Measurements from ENCODE around the gene OR1M1. TPM values are rescaled to one million over a fixed set of nuclear protein-coding genes. Genes with fewer than 3 reads are reported as not detected.

The OR1M1 gene
- total RNA-seq, 1 donor from 2014 or later = not detected

DNA sequence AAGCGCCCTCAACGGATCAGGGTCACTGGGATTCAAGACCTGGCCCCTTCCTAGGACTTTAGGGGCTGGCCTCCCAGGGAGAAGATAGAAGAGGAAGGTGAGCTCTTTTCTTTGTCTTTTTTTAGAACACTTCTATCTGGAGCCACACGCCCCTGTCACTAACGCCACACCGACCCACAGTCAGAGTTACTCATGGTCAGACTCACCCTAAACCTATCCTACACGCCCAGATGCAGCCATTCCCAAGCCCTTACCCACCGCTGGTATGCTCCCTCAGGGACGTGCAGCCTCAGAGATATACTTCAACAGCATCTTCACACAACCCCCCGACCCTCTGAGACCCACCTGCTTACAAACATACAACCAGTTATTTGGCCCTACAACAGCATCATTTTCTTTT is 46.7 kb upstream of the OR1M1 start:
- H3K4me2 ChIP-seq (ENCODE audit: low read length) = no peak overlapping the region
- no peaks in the 10 kb centered on the region for H3K9me3 ChIP-seq (ENCODE audit: insufficient read depth, low read depth, low read length)
- FAIRE-seq (no peak), DNase-seq (ENCODE audit: low read depth) (no peak)
- H4K20me1 ChIP-seq (ENCODE audit: insufficient read depth, low read length) = no peaks in the 10 kb centered on the region
- H3K27ac ChIP-seq (ENCODE audit: low read depth, low read length) = no peak overlapping the region
- no peaks in the 10 kb centered on the region for H3K36me3 ChIP-seq (ENCODE audit: insufficient read depth, low read length)
- H3K4me1 ChIP-seq (ENCODE audit: insufficient read depth, low read length) = no peaks in the 10 kb centered on the region
- H3K4me3 Mint-ChIP-seq (ENCODE audit: unreplicated experiment) = no peak overlapping the region
- H3K27me3 Mint-ChIP-seq (ENCODE audit: low read depth, unreplicated experiment) = no peaks in the 10 kb centered on the region
- TF ChIP-seq EZH2 (IDR thresholded peaks at IDR 0.05; ENCODE audit: insufficient read depth, low read length) (no peak), CTCF (IDR thresholded peaks at IDR 0.05; ENCODE audit: insufficient read depth, low read depth, low read length) (no peak)
- H3K27ac Mint-ChIP-seq (ENCODE audit: unreplicated experiment) = no peak overlapping the region
- H3K4me3 ChIP-seq (ENCODE audit: insufficient read depth, low read depth, low read length) = no peak overlapping the region
- H3K4me1 Mint-ChIP-seq (ENCODE audit: low read depth, unreplicated experiment) = no peaks in the 10 kb centered on the region
- H3K27me3 ChIP-seq (ENCODE audit: insufficient read depth, low read length) = no peaks in the 10 kb centered on the region
- no peaks in the 10 kb centered on the region for H3K36me3 Mint-ChIP-seq (ENCODE audit: low read depth, unreplicated experiment)
- H3K9ac ChIP-seq (ENCODE audit: low read length) = no peak overlapping the region
- H2AFZ ChIP-seq (ENCODE audit: low read depth, low read length) = no peak overlapping the region
- H3K79me2 ChIP-seq (ENCODE audit: insufficient read depth, low read length) = no peaks in the 10 kb centered on the region
- peaks cover 14% of the 10 kb centered on the region for H3K9me3 Mint-ChIP-seq (ENCODE audit: unreplicated experiment)

DNA sequence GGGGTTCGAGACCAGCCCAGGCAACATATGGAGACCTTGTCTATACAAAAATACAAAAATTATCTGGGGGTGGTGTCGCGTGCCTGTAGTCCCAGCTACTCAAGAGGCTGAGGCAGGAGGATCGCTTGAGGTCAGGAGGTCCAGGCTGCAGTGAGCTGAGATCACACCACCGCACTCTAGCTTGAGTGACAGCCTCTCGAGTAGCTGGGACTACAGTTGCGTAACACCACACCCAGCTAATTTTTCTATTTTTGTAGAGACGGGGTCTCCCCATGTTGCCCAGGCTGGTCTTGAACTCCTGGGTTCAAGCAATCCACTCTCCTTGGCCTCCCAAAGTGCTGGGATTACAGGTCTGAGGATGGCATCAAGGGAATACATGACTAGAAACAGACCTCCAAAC is 45.8 kb upstream of the OR1M1 start:
- Histone ChIP-seq H3K27me3 (ENCODE audit: insufficient read depth, low read length) (no peaks in the 10 kb centered on the region), H3K4me3 (ENCODE audit: insufficient read depth, low read depth, low read length) (no peak overlapping the region), H2AFZ (ENCODE audit: low read depth, low read length) (no peak overlapping the region), H3K27ac (ENCODE audit: low read depth, low read length) (no peak overlapping the region), H3K9me3 (ENCODE audit: insufficient read depth, low read depth, low read length) (no peaks in the 10 kb centered on the region), H3K4me1 (ENCODE audit: insufficient read depth, low read length) (no peaks in the 10 kb centered on the region), H3K79me2 (ENCODE audit: insufficient read depth, low read length) (no peaks in the 10 kb centered on the region), H4K20me1 (ENCODE audit: insufficient read depth, low read length) (no peaks in the 10 kb centered on the region), H3K4me2 (ENCODE audit: low read length) (no peak overlapping the region), H3K36me3 (ENCODE audit: insufficient read depth, low read length) (no peaks in the 10 kb centered on the region), H3K9ac (ENCODE audit: low read length) (no peak overlapping the region)
- Mint-ChIP-seq H3K27me3 (ENCODE audit: low read depth, unreplicated experiment) (no peaks in the 10 kb centered on the region), H3K9me3 (ENCODE audit: unreplicated experiment) (peaks cover 13% of the 10 kb centered on the region), H3K4me3 (ENCODE audit: unreplicated experiment) (no peak overlapping the region), H3K4me1 (ENCODE audit: low read depth, unreplicated experiment) (no peaks in the 10 kb centered on the region), H3K36me3 (ENCODE audit: low read depth, unreplicated experiment) (no peaks in the 10 kb centered on the region), H3K27ac (ENCODE audit: unreplicated experiment) (no peak overlapping the region)
- FAIRE-seq (no peak), DNase-seq (ENCODE audit: low read depth) (no peak)
- TF ChIP-seq CTCF (IDR thresholded peaks at IDR 0.05; ENCODE audit: insufficient read depth, low read depth, low read length) (no peak), EZH2 (IDR thresholded peaks at IDR 0.05; ENCODE audit: insufficient read depth, low read length) (no peak)

- no peak overlapping the region for H3K27ac Mint-ChIP-seq (ENCODE audit: unreplicated experiment)
- Histone ChIP-seq H3K36me3 (ENCODE audit: insufficient read depth, low read length) (no peaks in the 10 kb centered on the region), H3K4me1 (ENCODE audit: insufficient read depth, low read length) (no peaks in the 10 kb centered on the region), H2AFZ (ENCODE audit: low read depth, low read length) (no peak overlapping the region), H3K4me2 (ENCODE audit: low read length) (no peak overlapping the region), H3K9ac (ENCODE audit: low read length) (no peak overlapping the region), H4K20me1 (ENCODE audit: insufficient read depth, low read length) (no peaks in the 10 kb centered on the region), H3K79me2 (ENCODE audit: insufficient read depth, low read length) (no peaks in the 10 kb centered on the region), H3K9me3 (ENCODE audit: insufficient read depth, low read depth, low read length) (no peaks in the 10 kb centered on the region), H3K27me3 (ENCODE audit: insufficient read depth, low read length) (no peaks in the 10 kb centered on the region), H3K27ac (ENCODE audit: low read depth, low read length) (no peak overlapping the region), H3K4me3 (ENCODE audit: insufficient read depth, low read depth, low read length) (no peak overlapping the region)
- H3K36me3 Mint-ChIP-seq (ENCODE audit: low read depth, unreplicated experiment) = no peaks in the 10 kb centered on the region
- FAIRE-seq (no peak), DNase-seq (ENCODE audit: low read depth) (peak; percentile 45)
- no peaks in the 10 kb centered on the region for H3K27me3 Mint-ChIP-seq (ENCODE audit: low read depth, unreplicated experiment)
- no peaks in the 10 kb centered on the region for H3K4me1 Mint-ChIP-seq (ENCODE audit: low read depth, unreplicated experiment)
- no peak overlapping the region for H3K4me3 Mint-ChIP-seq (ENCODE audit: unreplicated experiment)
- H3K9me3 Mint-ChIP-seq (ENCODE audit: unreplicated experiment) = peaks cover 20% of the 10 kb centered on the region
- TF ChIP-seq CTCF (IDR thresholded peaks at IDR 0.05; ENCODE audit: insufficient read depth, low read depth, low read length) (no peak), EZH2 (IDR thresholded peaks at IDR 0.05; ENCODE audit: insufficient read depth, low read length) (no peak)
These were observed 43.3 kb upstream of the OR1M1 start for GRCh38 chr19:9043524-9043923.
